ENCODE data around the gene HELQ.

Gene HELQ

GRCh38 chr4:83371235-83371634 lies 84.4 kb downstream of the HELQ start:
- DNase-seq: no peak

GRCh38 chr4:83370640-83370906 lies 85.0 kb downstream of the HELQ start:
- DNase-seq: no peak

GRCh38 chr4:83369831-83370639 lies 85.6 kb downstream of the HELQ start:
- no peak for DNase-seq

- no peak for DNase-seq
Observed at GRCh38 chr4:83364312-83364711, 91.3 kb downstream of the HELQ start.

GRCh38 chr4:83362492-83363329 lies 92.9 kb downstream of the HELQ start:
- DNase-seq: peak; percentile 43

- no peak for DNase-seq
Observed at GRCh38 chr4:83361416-83362103, 94.1 kb downstream of the HELQ start.

- DNase-seq: no peak
Observed at GRCh38 chr4:83360018-83360417, 95.6 kb downstream of the HELQ start.

- DNase-seq: peak; percentile 74
Observed at GRCh38 chr4:83358410-83358809, 97.2 kb downstream of the HELQ start.

Measured in fibroblast of skin of scalp (primary cell).